Chondrocyte (in vitro differentiated cells): ENCODE measurements around the gene CHSY3. TPM values are rescaled to one million over a fixed set of nuclear protein-coding genes. Genes with fewer than 3 reads are reported as not detected.

Experiments used
- DNase-seq: peaks from one replicate; pipeline ENCODE4 v3.0.0; 2021; ENCODE audit warnings: mixed read lengths, low spot score
- H3K27ac Mint-ChIP-seq: one replicate; pipeline ENCODE4 v1.8.0; 2021; ENCODE audit warnings: mild to moderate bottlenecking, moderate library complexity, mixed read lengths; ENCODE audit not compliant: unreplicated experiment
- H3K27me3 Mint-ChIP-seq: 2 replicates; pipeline ENCODE4 v1.8.0; 2021; ENCODE audit warnings: low read depth, mixed read lengths
- H3K36me3 Mint-ChIP-seq: 2 replicates; pipeline ENCODE4 v1.8.0; 2021; ENCODE audit warnings: low read depth, mixed read lengths
- H3K4me1 Mint-ChIP-seq: 2 replicates; pipeline ENCODE4 v1.8.0; 2021; ENCODE audit warnings: low read depth, mild to moderate bottlenecking, mixed read lengths
- H3K4me3 Mint-ChIP-seq: one replicate; pipeline ENCODE4 v1.8.0; 2021; ENCODE audit warnings: mild to moderate bottlenecking, moderate library complexity, mixed read lengths; ENCODE audit not compliant: unreplicated experiment
- H3K9me3 Mint-ChIP-seq: 2 replicates; pipeline ENCODE4 v1.8.0; 2021; ENCODE audit warnings: low read depth, mixed read lengths
- total RNA-seq: library from RNA; stranded (reverse); gene quantifications from 3 replicates; pipeline ENCODE4 v1.2.1, GENCODE V29; 2021
- TF ChIP-seq, protein P1 (sequence below): fragments of 200-600 bp; sonication (generic); IDR thresholded peaks from 2 replicates; pipeline ENCODE4 v1.5.0; 2021; ENCODE audit warnings: antibody characterized with exemption, mild to moderate bottlenecking, moderate library complexity

The CHSY3 gene
- total RNA-seq, 1 donor from 2014 or later, result 18.1 TPM

DNA sequence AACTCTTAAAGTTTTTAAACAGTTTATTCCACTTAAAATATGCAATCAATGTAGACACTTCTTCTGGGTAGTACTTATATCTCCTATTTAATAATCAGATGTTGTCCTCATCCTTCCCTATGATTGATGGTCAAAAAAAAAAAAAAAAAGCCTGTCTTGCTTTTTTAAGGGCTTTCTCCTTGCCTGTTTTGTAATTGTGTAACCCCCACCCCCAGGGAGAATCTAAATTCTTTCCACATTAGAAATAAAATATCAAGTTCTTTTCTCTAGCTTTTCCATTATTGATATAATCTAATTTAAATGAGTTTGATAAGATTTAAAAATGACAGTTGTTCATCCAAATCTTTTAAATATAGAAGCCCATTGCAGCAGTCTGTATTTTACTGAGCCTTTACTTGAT, 119.7 kb downstream of the CHSY3 start:
- Mint-ChIP-seq H3K27ac (peak overlapping the region; percentile 80), H3K36me3 (no peaks in the 10 kb centered on the region), H3K4me3 (peak overlapping the region; percentile 5), H3K4me1 (peaks cover 36% of the 10 kb centered on the region), H3K9me3 (peaks cover 2% of the 10 kb centered on the region), H3K27me3 (no peaks in the 10 kb centered on the region)
- no peak for DNase-seq
- TF ChIP-seq, protein P1, sequence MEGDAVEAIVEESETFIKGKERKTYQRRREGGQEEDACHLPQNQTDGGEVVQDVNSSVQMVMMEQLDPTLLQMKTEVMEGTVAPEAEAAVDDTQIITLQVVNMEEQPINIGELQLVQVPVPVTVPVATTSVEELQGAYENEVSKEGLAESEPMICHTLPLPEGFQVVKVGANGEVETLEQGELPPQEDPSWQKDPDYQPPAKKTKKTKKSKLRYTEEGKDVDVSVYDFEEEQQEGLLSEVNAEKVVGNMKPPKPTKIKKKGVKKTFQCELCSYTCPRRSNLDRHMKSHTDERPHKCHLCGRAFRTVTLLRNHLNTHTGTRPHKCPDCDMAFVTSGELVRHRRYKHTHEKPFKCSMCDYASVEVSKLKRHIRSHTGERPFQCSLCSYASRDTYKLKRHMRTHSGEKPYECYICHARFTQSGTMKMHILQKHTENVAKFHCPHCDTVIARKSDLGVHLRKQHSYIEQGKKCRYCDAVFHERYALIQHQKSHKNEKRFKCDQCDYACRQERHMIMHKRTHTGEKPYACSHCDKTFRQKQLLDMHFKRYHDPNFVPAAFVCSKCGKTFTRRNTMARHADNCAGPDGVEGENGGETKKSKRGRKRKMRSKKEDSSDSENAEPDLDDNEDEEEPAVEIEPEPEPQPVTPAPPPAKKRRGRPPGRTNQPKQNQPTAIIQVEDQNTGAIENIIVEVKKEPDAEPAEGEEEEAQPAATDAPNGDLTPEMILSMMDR, result no peak

DNA sequence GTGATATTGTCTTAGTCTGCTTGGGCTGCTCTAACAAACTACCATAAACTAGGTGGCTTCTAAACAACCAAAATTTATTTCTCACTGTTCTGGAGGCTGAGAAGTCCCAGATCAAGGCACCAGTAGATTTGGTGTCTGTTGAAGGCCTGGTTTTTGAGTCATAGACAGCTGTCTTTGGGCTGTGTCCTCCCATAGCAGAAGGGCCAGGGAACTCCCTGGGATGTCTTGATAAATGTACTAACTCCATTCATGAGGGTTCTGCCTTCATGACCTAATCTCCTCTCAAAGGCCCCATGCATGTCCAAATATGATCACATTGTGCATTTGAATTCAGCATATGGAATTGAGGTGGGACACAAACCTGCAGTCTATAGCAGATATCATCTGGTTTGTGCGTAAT, 121.2 kb downstream of the CHSY3 start:
- Mint-ChIP-seq H3K27me3 (no peaks in the 10 kb centered on the region), H3K4me3 (no peak overlapping the region), H3K27ac (no peak overlapping the region), H3K9me3 (peaks cover 2% of the 10 kb centered on the region), H3K4me1 (peaks cover 36% of the 10 kb centered on the region), H3K36me3 (no peaks in the 10 kb centered on the region)
- DNase-seq, result no peak
- TF ChIP-seq, protein P1, result no peak

DNA sequence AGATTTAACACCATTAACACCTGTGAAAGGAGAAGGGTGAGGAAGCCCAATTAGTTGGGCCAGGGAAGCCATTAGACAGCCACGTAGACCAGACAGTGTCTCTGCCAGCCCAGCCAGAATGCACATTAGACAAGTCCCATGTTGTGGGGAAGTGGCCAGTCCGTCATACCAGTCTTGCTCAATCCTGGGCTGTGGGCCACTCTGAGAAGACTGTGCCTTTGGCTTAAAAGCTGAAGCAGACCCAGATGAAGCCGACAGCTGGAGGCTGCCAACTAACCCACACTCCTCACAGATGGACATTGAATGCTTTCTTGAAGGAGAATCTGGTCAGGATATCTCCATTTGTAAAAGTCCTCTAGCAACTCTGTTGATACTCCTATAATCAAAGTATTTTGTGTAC, 128.5 kb downstream of the CHSY3 start:
- TF ChIP-seq, protein P1, result no peak
- H3K27me3 Mint-ChIP-seq, result no peaks in the 10 kb centered on the region
- H3K4me3 Mint-ChIP-seq, result no peak overlapping the region
- peaks cover 2% of the 10 kb centered on the region for H3K9me3 Mint-ChIP-seq
- no peak overlapping the region for H3K27ac Mint-ChIP-seq
- peaks cover 13% of the 10 kb centered on the region for H3K4me1 Mint-ChIP-seq
- no peaks in the 10 kb centered on the region for H3K36me3 Mint-ChIP-seq
- no peak for DNase-seq

DNA sequence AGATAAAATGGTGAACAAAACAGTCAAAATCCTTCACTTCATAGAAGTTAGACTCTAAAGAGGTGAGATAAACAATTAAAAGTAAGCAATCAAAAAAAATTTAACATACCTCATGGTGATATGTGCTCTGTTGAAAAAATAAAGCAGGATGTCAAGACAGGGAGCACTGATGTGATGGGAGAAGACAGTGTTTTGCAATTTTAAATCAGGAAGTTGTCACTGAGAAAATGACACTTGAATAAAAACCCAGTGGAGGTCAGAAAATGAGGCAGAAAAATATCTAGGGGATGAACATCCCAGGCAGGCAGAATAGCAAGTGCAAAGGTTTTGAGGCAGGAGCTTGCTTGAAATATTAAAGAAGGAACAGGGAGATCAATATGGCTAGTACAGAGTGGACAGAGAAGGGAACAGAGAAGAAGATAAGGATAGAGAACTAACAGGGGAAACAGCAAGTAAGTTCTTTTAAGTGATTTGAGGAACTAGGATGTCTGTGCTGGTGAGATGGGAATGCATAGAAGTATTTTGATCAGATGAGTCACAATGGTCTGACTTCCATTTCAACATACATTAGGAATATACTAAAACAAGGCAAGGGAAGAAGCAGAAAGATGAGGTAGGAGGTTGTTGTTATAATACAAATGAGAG, 130.4 kb downstream of the CHSY3 start:
- Mint-ChIP-seq H3K4me3 (no peak overlapping the region), H3K36me3 (no peaks in the 10 kb centered on the region), H3K27me3 (no peaks in the 10 kb centered on the region), H3K27ac (peak overlapping the region; percentile 85), H3K9me3 (no peaks in the 10 kb centered on the region), H3K4me1 (peaks cover 13% of the 10 kb centered on the region)
- no peak for DNase-seq
- TF ChIP-seq, protein P1, result no peak

DNA sequence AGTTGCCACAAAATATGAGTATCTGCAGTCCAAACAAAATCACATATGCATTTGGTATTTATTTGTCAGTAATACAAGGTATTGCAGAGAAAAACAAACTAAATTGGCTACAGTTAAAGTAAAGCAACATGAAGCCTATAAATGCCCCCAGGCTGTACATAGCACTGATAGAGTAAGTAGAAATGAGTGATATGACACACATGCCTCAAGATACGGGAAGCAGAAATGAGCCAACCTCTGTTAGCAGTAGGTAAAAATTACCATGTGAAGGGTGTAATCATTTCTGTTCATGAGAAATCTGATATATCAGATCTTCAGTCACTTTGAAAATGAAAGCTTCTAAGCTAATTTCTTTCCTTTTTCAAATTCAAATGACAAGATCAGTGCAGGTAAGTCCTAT, 131.1 kb downstream of the CHSY3 start:
- Mint-ChIP-seq H3K4me1 (peaks cover 13% of the 10 kb centered on the region), H3K9me3 (no peaks in the 10 kb centered on the region), H3K27ac (peak overlapping the region; percentile 85), H3K36me3 (no peaks in the 10 kb centered on the region), H3K4me3 (no peak overlapping the region), H3K27me3 (no peaks in the 10 kb centered on the region)
- TF ChIP-seq, protein P1, result no peak
- no peak for DNase-seq
